ENCODE results near the gene SSBP1.
"Not testable (repeated sequence)": the region's sequence is repeated elsewhere in the genome, so short reads cannot be mapped to it uniquely, and the experiment has no call there.

DNA sequence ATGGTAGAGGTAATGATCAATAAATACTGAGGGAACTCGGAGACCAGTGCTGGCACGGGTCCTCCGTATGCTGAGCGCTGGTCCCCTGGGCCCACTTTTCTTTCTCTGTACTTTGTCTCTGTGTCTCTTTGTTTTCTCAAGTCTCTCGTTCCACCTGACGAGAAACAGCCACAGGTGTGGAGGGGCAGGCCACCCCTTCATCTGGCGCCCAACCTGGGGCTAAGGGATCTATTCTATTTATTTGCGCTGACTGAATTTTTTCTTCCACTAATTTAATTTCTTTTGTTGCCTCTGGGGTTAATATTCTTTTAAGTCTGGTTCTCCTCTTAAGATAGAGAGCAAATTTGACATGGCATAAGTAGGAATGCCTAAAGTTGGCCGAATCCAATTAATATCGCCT is 13.7 kb downstream of the SSBP1 start:
- TF ChIP-seq, protein P1, sequence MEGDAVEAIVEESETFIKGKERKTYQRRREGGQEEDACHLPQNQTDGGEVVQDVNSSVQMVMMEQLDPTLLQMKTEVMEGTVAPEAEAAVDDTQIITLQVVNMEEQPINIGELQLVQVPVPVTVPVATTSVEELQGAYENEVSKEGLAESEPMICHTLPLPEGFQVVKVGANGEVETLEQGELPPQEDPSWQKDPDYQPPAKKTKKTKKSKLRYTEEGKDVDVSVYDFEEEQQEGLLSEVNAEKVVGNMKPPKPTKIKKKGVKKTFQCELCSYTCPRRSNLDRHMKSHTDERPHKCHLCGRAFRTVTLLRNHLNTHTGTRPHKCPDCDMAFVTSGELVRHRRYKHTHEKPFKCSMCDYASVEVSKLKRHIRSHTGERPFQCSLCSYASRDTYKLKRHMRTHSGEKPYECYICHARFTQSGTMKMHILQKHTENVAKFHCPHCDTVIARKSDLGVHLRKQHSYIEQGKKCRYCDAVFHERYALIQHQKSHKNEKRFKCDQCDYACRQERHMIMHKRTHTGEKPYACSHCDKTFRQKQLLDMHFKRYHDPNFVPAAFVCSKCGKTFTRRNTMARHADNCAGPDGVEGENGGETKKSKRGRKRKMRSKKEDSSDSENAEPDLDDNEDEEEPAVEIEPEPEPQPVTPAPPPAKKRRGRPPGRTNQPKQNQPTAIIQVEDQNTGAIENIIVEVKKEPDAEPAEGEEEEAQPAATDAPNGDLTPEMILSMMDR (conservative IDR thresholded peaks at IDR 0.05; ENCODE audit: low read depth, low read length), result not testable (repeated sequence)
- not testable (repeated sequence) for TF ChIP-seq POLR2A (IDR thresholded peaks at IDR 0.05; ENCODE audit: low read depth, low read length); RFX5 (IDR thresholded peaks at IDR 0.05; ENCODE audit: low read depth, low read length); MAFK (IDR thresholded peaks at IDR 0.05; ENCODE audit: low read depth, low read length); RAD21 (IDR thresholded peaks at IDR 0.05; ENCODE audit: low read length); RCOR1 (IDR thresholded peaks at IDR 0.05; ENCODE audit: insufficient replicate concordance, low read length); CEBPB (IDR thresholded peaks at IDR 0.05; ENCODE audit: low read depth, low read length); MXI1 (IDR thresholded peaks at IDR 0.05; ENCODE audit: borderline replicate concordance, low read depth, low read length); SMC3 (IDR thresholded peaks at IDR 0.05; ENCODE audit: low read depth, low read length)
- TF ChIP-seq, protein P2, sequence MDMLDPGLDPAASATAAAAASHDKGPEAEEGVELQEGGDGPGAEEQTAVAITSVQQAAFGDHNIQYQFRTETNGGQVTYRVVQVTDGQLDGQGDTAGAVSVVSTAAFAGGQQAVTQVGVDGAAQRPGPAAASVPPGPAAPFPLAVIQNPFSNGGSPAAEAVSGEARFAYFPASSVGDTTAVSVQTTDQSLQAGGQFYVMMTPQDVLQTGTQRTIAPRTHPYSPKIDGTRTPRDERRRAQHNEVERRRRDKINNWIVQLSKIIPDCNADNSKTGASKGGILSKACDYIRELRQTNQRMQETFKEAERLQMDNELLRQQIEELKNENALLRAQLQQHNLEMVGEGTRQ (IDR thresholded peaks at IDR 0.05; ENCODE audit: low read depth, low read length), result not testable (repeated sequence)
